ENCODE measurements around the gene TSSK1B.

TSSK1B gene

GRCh38 chr5:113382731-113383130 lies 52.1 kb downstream of the TSSK1B start:
- DNase-seq (ENCODE audit: low read depth): no peak
- no peak for TF ChIP-seq CTCF (conservative IDR thresholded peaks at IDR 0.05; ENCODE audit: low read length)
- no peak overlapping the region for H3K4me3 ChIP-seq (ENCODE audit: low read length)

Data from AG10803 (cell line).